CD4-positive, alpha-beta T cell treated with Interleukin-6 at 100 ng/mL for 8 hours (primary cell): ENCODE data around the gene PHACTR1.

Source experiments
- DNase-seq: peaks from one replicate; pipeline ENCODE4 v3.0.0-alpha.2; 2020; ENCODE audit warnings: mixed read lengths, low spot score

The PHACTR1 gene

GRCh38 chr6:13289789-13290318, 573.3 kb downstream of the PHACTR1 start:
- no peak for DNase-seq

- DNase-seq: no peak
Measured at GRCh38 chr6:13290335-13290734, 573.8 kb downstream of the PHACTR1 start.

GRCh38 chr6:13292774-13293173, 576.2 kb downstream of the PHACTR1 start:
- DNase-seq: no peak

- no peak for DNase-seq
Measured at GRCh38 chr6:13294499-13295069, 578.0 kb downstream of the PHACTR1 start.

- no peak for DNase-seq
Measured at GRCh38 chr6:13295576-13295975, 579.0 kb downstream of the PHACTR1 start.

- DNase-seq: no peak
Measured at GRCh38 chr6:13296536-13296997, 580.0 kb downstream of the PHACTR1 start.

- DNase-seq: no peak
Measured at GRCh38 chr6:13297391-13297790, 580.8 kb downstream of the PHACTR1 start.

GRCh38 chr6:13298446-13298845, 581.9 kb downstream of the PHACTR1 start:
- DNase-seq: no peak

- no peak for DNase-seq
Measured at GRCh38 chr6:13299403-13299821, 582.8 kb downstream of the PHACTR1 start.

GRCh38 chr6:13299918-13300317, 583.4 kb downstream of the PHACTR1 start:
- DNase-seq: no peak

GRCh38 chr6:13300643-13301590, 584.4 kb downstream of the PHACTR1 start:
- no peak for DNase-seq

- no peak for DNase-seq
Measured at GRCh38 chr6:13302291-13302690, 585.7 kb downstream of the PHACTR1 start.

- peak; percentile 34 for DNase-seq
Measured at GRCh38 chr6:13302751-13303667, 586.4 kb downstream of the PHACTR1 start.

- no peak for DNase-seq
Measured at GRCh38 chr6:13303668-13304017, 587.1 kb downstream of the PHACTR1 start.

- no peak for DNase-seq
Measured at GRCh38 chr6:13304101-13304500, 587.5 kb downstream of the PHACTR1 start.

GRCh38 chr6:13304580-13305260, 588.2 kb downstream of the PHACTR1 start:
- no peak for DNase-seq

- DNase-seq: no peak
Measured at GRCh38 chr6:13305288-13305687, 588.7 kb downstream of the PHACTR1 start.

GRCh38 chr6:13305791-13306190, 589.2 kb downstream of the PHACTR1 start:
- DNase-seq: no peak

- DNase-seq: no peak
Measured at GRCh38 chr6:13307508-13307995, 591.0 kb downstream of the PHACTR1 start.

GRCh38 chr6:13308332-13308731, 591.8 kb downstream of the PHACTR1 start:
- DNase-seq: no peak

GRCh38 chr6:13311155-13311554, 594.6 kb downstream of the PHACTR1 start:
- DNase-seq: no peak
